ENCODE measurements around the gene MAML2. TPM values are rescaled to one million over a fixed set of nuclear protein-coding genes. Genes with fewer than 3 reads are reported as not detected.

Gene MAML2
- total and polyA plus RNA-seq, 2 experiments from 2014 or later = 1.1 to 8.2 TPM

- no peak overlapping the region for H3K27ac ChIP-seq
- no peaks in the 10 kb centered on the region for H3K27me3 ChIP-seq
- no peaks in the 10 kb centered on the region for H3K9me3 ChIP-seq (ENCODE audit: low read depth)
- no peaks in the 10 kb centered on the region for H3K4me1 ChIP-seq (ENCODE audit: low read depth)
- H3K36me3 ChIP-seq = peaks cover 17% of the 10 kb centered on the region
- no peak overlapping the region for H3K4me3 ChIP-seq
- TF ChIP-seq CTCF (IDR thresholded peaks at IDR 0.05; ENCODE audit: low read depth, low read length) = no peak
- DNase-seq (ENCODE audit: low read depth in 1 of 2, low spot score in 1 of 2) = no peak
Observed at GRCh38 chr11:96385187-96385586, 42.2 kb upstream of the MAML2 start.

DNA sequence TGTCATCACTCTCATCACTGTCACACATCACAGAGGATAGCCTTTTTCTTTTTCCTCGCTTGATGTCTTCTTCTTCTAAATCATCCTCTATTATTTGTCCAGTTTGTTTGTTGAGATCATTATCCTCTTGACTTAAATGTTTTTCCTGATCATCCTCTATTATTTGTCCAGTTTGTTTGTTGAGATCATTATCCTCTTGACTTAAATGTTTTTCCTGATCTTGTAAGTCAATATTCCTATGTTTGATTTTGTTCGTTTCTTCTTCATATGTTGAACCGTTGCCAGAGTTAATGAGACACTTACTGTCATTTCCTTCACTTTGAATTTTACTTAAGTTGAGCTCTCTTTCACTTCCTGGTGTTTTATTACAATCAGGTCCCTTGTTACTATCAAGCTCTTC, 41.2 kb upstream of the MAML2 start:
- TF ChIP-seq CTCF (IDR thresholded peaks at IDR 0.05; ENCODE audit: low read depth, low read length) = no peak
- Histone ChIP-seq H3K4me1 (ENCODE audit: low read depth) (no peaks in the 10 kb centered on the region), H3K4me3 (no peak overlapping the region), H3K27me3 (no peaks in the 10 kb centered on the region), H3K9me3 (ENCODE audit: low read depth) (no peaks in the 10 kb centered on the region), H3K36me3 (peaks cover 17% of the 10 kb centered on the region), H3K27ac (no peak overlapping the region)
- no peak for DNase-seq (ENCODE audit: low read depth in 1 of 2, low spot score in 1 of 2)

- no peak for TF ChIP-seq CTCF (IDR thresholded peaks at IDR 0.05; ENCODE audit: low read depth, low read length)
- DNase-seq (ENCODE audit: low read depth in 1 of 2, low spot score in 1 of 2) = no peak
- H3K27me3 ChIP-seq = no peaks in the 10 kb centered on the region
- peaks cover 7% of the 10 kb centered on the region for H3K36me3 ChIP-seq
- no peaks in the 10 kb centered on the region for H3K9me3 ChIP-seq (ENCODE audit: low read depth)
- H3K27ac ChIP-seq = no peak overlapping the region
- H3K4me1 ChIP-seq (ENCODE audit: low read depth) = peaks cover 3% of the 10 kb centered on the region
- no peak overlapping the region for H3K4me3 ChIP-seq
Observed at GRCh38 chr11:96376796-96377195, 33.8 kb upstream of the MAML2 start.

- Histone ChIP-seq H3K27ac (no peak overlapping the region), H3K36me3 (peaks cover 18% of the 10 kb centered on the region), H3K27me3 (no peaks in the 10 kb centered on the region), H3K9me3 (ENCODE audit: low read depth) (no peaks in the 10 kb centered on the region), H3K4me1 (ENCODE audit: low read depth) (peaks cover 3% of the 10 kb centered on the region), H3K4me3 (no peak overlapping the region)
- TF ChIP-seq CTCF (IDR thresholded peaks at IDR 0.05; ENCODE audit: low read depth, low read length) = no peak
- no peak for DNase-seq (ENCODE audit: low read depth in 1 of 2, low spot score in 1 of 2)
Observed at GRCh38 chr11:96373826-96374225, 30.8 kb upstream of the MAML2 start.

GRCh38 chr11:96367342-96367741, 24.3 kb upstream of the MAML2 start:
- no peak for DNase-seq (ENCODE audit: low read depth in 1 of 2, low spot score in 1 of 2)
- Histone ChIP-seq H3K36me3 (peaks cover 18% of the 10 kb centered on the region), H3K4me3 (no peak overlapping the region), H3K9me3 (ENCODE audit: low read depth) (no peaks in the 10 kb centered on the region), H3K4me1 (ENCODE audit: low read depth) (no peaks in the 10 kb centered on the region), H3K27me3 (no peaks in the 10 kb centered on the region), H3K27ac (no peak overlapping the region)
- no peak for TF ChIP-seq CTCF (IDR thresholded peaks at IDR 0.05; ENCODE audit: low read depth, low read length)

- no peak overlapping the region for H3K4me3 ChIP-seq
- no peak for DNase-seq (ENCODE audit: low read depth in 1 of 2, low spot score in 1 of 2)
- no peaks in the 10 kb centered on the region for H3K27me3 ChIP-seq
- H3K9me3 ChIP-seq (ENCODE audit: low read depth) = no peaks in the 10 kb centered on the region
- TF ChIP-seq CTCF (IDR thresholded peaks at IDR 0.05; ENCODE audit: low read depth, low read length) = no peak
- H3K36me3 ChIP-seq = peaks cover 18% of the 10 kb centered on the region
- no peaks in the 10 kb centered on the region for H3K4me1 ChIP-seq (ENCODE audit: low read depth)
- no peak overlapping the region for H3K27ac ChIP-seq
Observed at GRCh38 chr11:96366024-96366423, 23.0 kb upstream of the MAML2 start.
